HepG2 (cell line): ENCODE data around the gene PPP1R1B. TPM values are rescaled to one million over a fixed set of nuclear protein-coding genes. Genes with fewer than 3 reads are reported as not detected.
A peak's percentile ranks its signal among the peaks of the same experiment; 100 is the strongest.

Experiments
- ARNTL ChIP-seq: sonication (generic); formaldehyde crosslinking; IDR thresholded peaks from 2 replicates; pipeline ENCODE4 v1.4.0; 2020; ENCODE audit warnings: mild to moderate bottlenecking, missing genetic modification reagents
- BHLHE40 ChIP-seq: IDR thresholded peaks from 2 replicates; pipeline ENCODE4 v1.6.1; 2011; ENCODE audit warnings: low read length, improper control_type of control experiment
- CBX2 ChIP-seq, 2 experiments: fragments of 200-600 bp in 1 of 2; sonication (generic); formaldehyde crosslinking in 1 of 2; IDR thresholded peaks; 2 replicates each; pipeline versions ENCODE4 v1.7.0 to v1.8.1; 2018 to 2022; ENCODE audit warnings: low read depth in 2 of 2, low read length in 1 of 2, mild to moderate bottlenecking in 1 of 2, missing genetic modification reagents in 1 of 2
- CENPT ChIP-seq: sonication (generic); formaldehyde crosslinking; IDR thresholded peaks from 2 replicates; pipeline ENCODE4 v1.8.0; 2022; ENCODE audit warnings: low read depth, mild to moderate bottlenecking, moderate library complexity, missing genetic modification reagents
- KLF15 ChIP-seq: sonication (generic); formaldehyde crosslinking; IDR thresholded peaks from 2 replicates; pipeline ENCODE4 v1.8.1; 2023; ENCODE audit warnings: borderline replicate concordance, mild to moderate bottlenecking, inconsistent platforms, missing genetic modification reagents, mixed read lengths
- MAX ChIP-seq: IDR thresholded peaks from 2 replicates; pipeline ENCODE4 v1.6.1; 2012; ENCODE audit warnings: inconsistent platforms
- POLR2AphosphoS2 ChIP-seq: IDR thresholded peaks from 2 replicates; pipeline ENCODE4 v1.6.1; 2011; ENCODE audit warnings: low read depth, low read length, improper control_type of control experiment
- PRDM15 ChIP-seq: sonication (generic); formaldehyde crosslinking; IDR thresholded peaks from 2 replicates; pipeline ENCODE4 v1.4.0; 2020; ENCODE audit warnings: missing genetic modification reagents
- RXRA ChIP-seq: sonication (generic); formaldehyde crosslinking; IDR thresholded peaks from 2 replicates; pipeline ENCODE4 v1.5.1; 2020; ENCODE audit warnings: missing genetic modification reagents
- SALL1 ChIP-seq: sonication (generic); formaldehyde crosslinking; IDR thresholded peaks from 2 replicates; pipeline ENCODE4 v1.8.0; 2022; ENCODE audit warnings: mild to moderate bottlenecking, missing genetic modification reagents
- SMAD9 ChIP-seq: sonication (generic); formaldehyde crosslinking; IDR thresholded peaks from 2 replicates; pipeline ENCODE4 v1.5.1; 2020; ENCODE audit warnings: mild to moderate bottlenecking, missing genetic modification reagents
- SP140L ChIP-seq: sonication (generic); formaldehyde crosslinking; IDR thresholded peaks from 2 replicates; pipeline ENCODE4 v1.4.0; 2020; ENCODE audit warnings: missing genetic modification reagents, borderline replicate concordance
- TARDBP ChIP-seq: sonication (generic); formaldehyde crosslinking; IDR thresholded peaks from 2 replicates; pipeline ENCODE4 v1.8.0; 2022; ENCODE audit warnings: mild to moderate bottlenecking, missing genetic modification reagents
- TBX2 ChIP-seq: sonication (generic); formaldehyde crosslinking; IDR thresholded peaks from 2 replicates; pipeline ENCODE4 v1.5.0; 2020; ENCODE audit warnings: missing genetic modification reagents, mild to moderate bottlenecking, borderline replicate concordance
- ZMYM3 ChIP-seq: sonication (generic); formaldehyde crosslinking; IDR thresholded peaks from 2 replicates; pipeline ENCODE4 v1.5.1; 2020; ENCODE audit warnings: mild to moderate bottlenecking, missing genetic modification reagents
- ZNF34 ChIP-seq: sonication (generic); formaldehyde crosslinking; IDR thresholded peaks from 2 replicates; pipeline ENCODE4 v1.4.0; 2020; ENCODE audit warnings: mild to moderate bottlenecking, missing genetic modification reagents, borderline replicate concordance
- ZNF564 ChIP-seq: sonication (generic); formaldehyde crosslinking; IDR thresholded peaks from 2 replicates; pipeline ENCODE4 v1.8.1; 2023; ENCODE audit warnings: mild to moderate bottlenecking, missing genetic modification reagents
- ZNF609 ChIP-seq: sonication (generic); formaldehyde crosslinking; IDR thresholded peaks from 2 replicates; pipeline ENCODE4 v1.4.0; 2020; ENCODE audit warnings: mild to moderate bottlenecking, missing genetic modification reagents, borderline replicate concordance
- ZNF644 ChIP-seq: IDR thresholded peaks from 2 replicates; pipeline ENCODE4 v1.6.1; 2016; ENCODE audit warnings: low read depth
- polyA plus RNA-seq, 8 experiments: library from polyadenylated mRNA; depleted of rRNA in 3 of 8; stranded (reverse) in 7 of 8; unstranded in 1 of 8; fragments of >200 nt; fragmentation: Illumina TruSeq in 4 of 8; extraction: Trizol in 4 of 8; gene quantifications; 2 replicates each; pipeline versions ENCODE4 v1.2.1 to v1.2.3, GENCODE V29; 2011 to 2016; ENCODE audit warnings: low read depth in 4 of 8, missing spikeins in 1 of 8, mixed read lengths in 1 of 8; ENCODE audit not compliant: insufficient read depth in 1 of 8
- total RNA-seq, 5 experiments: library from RNA; depleted of rRNA; stranded (reverse); fragments of >200 nt; fragmentation: Illumina TruSeq; extraction: Trizol; gene quantifications; 2 replicates each; pipeline ENCODE4 v1.2.3, GENCODE V29; 2016; ENCODE audit warnings: low read depth in 1 of 5

Gene PPP1R1B
- total and polyA plus RNA-seq, 2 of the 13 experiments (the other 11 are each of a cell fraction or from before 2014, with no cell fraction given): 0.08 TPM; not detected in 1

GRCh38 chr17:39652587-39653315 lies 26.0 kb downstream of the PPP1R1B start (continued):
- TF ChIP-seq ZMYM3 (CRISPR knock-in tag) (0 out of 2 replicates have a peak, but pooled peaks have one; percentile 41), SALL1 (CRISPR knock-in tag) (peak; percentile 54; the same call in 1 of the 2 replicates), KLF15 (no peak), ZNF34 (CRISPR knock-in tag) (0 out of 2 replicates have a peak, but pooled peaks have one; percentile 61), CBX2 (IDR thresholded peaks at IDR 0.05; ENCODE audit: low read depth, low read length) (no peak), CBX2 (CRISPR knock-in tag; IDR thresholded peaks at IDR 0.05; ENCODE audit: low read depth) (no peak), TBX2 (CRISPR knock-in tag) (peak; percentile 53; the same call in 1 of the 2 replicates), SMAD9 (0 out of 2 replicates have a peak, but pooled peaks have one; percentile 63), ZNF609 (peak; percentile 25; the same call in 1 of the 2 replicates), POLR2AphosphoS2 (no peak), SP140L (CRISPR knock-in tag) (0 out of 2 replicates have a peak, but pooled peaks have one; percentile 17), ARNTL (CRISPR knock-in tag) (0 out of 2 replicates have a peak, but pooled peaks have one; percentile 41), MAX (0 out of 2 replicates have a peak, but pooled peaks have one; percentile 20), ZNF644 (CRISPR knock-in tag) (peak; percentile 35; the same call in 1 of the 2 replicates), TARDBP (CRISPR knock-in tag) (0 out of 2 replicates have a peak, but pooled peaks have one; percentile 4), PRDM15 (CRISPR knock-in tag) (no peak), ZNF564 (0 out of 2 replicates have a peak, but pooled peaks have one; percentile 9), BHLHE40 (0 out of 2 replicates have a peak, but pooled peaks have one; percentile 16), CENPT (0 out of 2 replicates have a peak, but pooled peaks have one; percentile 24), RXRA (0 out of 2 replicates have a peak, but pooled peaks have one; percentile 17)
